GM19043 (cell line): ENCODE results near the gene CLDN16.

Source experiments
- ATAC-seq: cut with Tn5 transposase; IDR thresholded peaks from one replicate; pipeline ENCODE4 v1.9.1; 2021; ENCODE audit warnings: low read depth; ENCODE audit not compliant: unreplicated experiment

The CLDN16 gene

DNA sequence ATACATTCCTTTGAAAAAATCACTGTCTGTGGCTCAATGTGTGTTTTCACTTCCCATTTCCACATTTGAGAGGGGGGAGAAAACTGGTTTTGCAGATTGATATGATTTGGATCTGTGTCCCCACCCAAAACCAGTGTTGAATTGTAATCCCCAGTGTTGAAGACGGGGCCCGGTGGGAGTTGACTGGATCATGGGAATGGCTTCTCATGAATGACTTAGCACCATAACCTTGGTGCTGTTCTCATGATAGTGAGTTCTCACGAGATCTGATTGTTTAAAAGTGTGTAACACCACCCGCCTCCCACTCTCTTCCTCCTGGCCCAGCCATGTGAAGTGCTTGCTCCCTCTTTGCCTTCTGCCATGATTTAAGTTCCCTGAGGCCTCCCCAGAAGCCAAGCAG lies 45.7 kb downstream of the CLDN16 start:
- no peak for ATAC-seq

DNA sequence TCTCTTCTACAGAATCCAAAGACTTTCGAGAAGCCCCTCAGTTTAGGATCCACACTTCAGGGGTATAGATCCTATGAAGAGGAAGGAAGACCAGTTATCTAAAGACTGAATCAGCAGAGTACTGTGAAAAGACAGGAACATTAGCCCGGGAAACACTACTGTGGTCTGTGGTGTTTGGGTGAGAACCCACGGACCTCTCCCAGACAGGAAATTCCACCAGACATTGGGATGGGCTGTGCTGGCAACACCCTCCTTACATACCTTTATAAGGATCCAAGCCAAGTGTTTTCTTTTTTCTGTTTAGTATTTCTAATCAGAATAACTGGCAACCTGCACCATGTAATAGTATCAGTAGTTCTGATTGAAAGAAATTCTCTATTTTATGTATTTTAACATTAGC lies 47.7 kb downstream of the CLDN16 start:
- ATAC-seq: no peak

GRCh38 chr3:190436331-190436730 lies 48.4 kb downstream of the CLDN16 start:
- no peak for ATAC-seq

GRCh38 chr3:190442240-190442639 lies 54.3 kb downstream of the CLDN16 start:
- no peak for ATAC-seq

DNA sequence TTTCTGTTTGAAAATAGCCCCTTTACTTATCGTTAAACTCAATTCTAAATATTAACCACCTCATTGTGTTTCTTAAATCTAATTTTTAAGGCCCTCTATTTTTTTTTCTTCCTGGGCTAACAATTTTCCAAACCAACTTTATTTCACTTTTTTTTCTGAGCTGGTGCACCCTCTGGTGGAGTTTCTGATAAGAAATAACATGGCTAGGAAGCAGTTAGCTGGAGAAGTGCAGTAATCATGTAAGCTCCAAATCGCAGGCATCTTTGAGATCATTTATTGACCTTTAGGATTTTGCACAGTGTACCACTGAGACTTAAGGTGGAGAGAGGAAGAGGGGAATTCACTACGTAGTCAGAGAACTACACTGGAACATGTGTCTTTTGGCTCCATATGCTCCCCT lies 55.3 kb downstream of the CLDN16 start:
- ATAC-seq: no peak

DNA sequence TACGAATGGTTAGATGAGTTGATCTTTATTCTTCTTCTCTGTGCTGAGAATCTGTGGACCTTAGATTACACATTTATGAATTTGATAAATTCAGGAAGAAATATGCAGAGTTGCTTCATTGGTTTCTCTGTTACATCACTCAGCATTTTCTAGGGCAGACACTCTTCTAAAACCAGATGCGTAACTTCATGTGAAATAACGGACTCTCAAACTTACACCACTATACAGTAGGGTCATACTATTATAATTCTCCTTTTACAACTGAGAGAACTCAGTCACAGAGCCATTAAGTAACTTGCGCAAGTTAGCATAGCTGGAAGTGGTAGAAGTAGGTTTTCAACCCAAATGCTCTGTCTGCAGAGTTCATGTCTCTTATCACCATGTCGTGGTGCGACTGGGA lies 56.0 kb downstream of the CLDN16 start:
- ATAC-seq: no peak

GRCh38 chr3:190444576-190445145 lies 56.7 kb downstream of the CLDN16 start:
- ATAC-seq: no peak

DNA sequence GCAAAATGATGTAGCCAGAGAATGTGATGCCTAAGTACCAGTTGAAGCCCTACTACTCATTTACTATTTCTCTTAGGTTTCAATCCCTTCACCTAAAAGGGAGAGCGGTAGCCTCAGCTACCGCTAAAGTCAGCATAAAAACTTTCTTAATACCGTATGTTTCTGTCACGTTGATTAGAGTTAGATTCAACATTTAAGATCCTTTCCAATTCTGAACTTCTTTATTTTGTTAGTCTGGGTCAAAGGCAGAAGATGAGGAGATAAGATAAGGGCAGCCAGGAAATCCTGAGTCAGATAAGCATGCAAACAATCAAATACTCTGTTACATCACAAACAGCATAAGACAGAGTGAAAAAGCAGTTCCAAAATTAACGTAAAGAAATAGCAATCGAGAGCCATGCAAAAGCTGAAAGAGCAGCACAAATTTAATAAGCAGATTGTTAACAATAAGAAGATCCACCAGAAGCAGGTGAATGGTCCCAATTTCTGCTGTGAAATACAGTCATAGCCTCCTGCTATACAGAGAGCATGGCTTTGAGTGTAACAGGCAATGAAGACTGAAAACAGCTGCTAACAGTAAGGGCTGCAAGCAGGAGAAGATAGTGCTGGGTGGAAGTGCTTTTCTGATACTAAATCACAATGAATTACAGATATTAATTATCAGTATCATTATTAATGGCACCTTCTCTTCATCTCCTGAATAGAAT lies 58.8 kb downstream of the CLDN16 start:
- ATAC-seq: no peak

DNA sequence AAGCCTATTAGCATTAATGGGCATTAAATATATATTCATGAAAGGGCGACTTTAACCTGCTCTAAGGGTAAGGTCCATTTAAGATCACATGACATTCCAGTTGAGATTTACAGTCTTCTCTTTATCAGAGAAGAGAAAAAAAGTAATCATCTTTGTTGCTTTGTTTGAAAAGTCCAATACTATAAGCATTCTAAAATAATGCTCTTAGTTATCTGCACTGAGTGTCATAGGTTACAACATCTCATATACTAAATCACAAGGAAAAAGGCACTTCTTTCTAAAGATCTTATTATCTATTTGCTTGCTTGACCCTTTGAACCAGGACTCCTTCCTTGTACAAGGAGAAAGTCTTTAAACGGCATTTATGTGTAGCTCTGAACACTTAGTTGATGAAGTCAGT lies 60.3 kb downstream of the CLDN16 start:
- ATAC-seq: no peak

DNA sequence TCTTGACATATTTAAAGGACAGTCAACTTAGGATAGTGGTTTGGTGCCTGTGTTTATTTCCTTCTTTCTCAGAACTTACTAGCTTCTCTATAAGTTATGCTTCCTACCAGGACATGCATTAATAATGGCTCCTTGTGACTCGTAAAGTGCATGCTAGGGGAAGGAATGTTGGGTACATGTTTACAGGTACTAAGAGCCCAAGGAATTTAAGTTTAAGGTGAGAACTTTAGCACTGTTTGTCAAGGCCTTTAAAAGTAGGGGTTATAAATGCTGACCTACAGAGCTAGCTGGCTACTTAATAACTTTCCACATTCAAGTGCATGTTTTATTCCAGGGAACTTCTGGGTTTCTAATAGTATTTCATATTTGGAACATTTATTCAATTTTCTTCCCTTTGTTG lies 61.8 kb downstream of the CLDN16 start, which contains the start of gene TMEM207:
Gene TMEM207 (minus strand): TSS at position 101 of the 400 bp plus-strand sequence. CDS start 92 bp downstream, at position 9.
- no peak for ATAC-seq

GRCh38 chr3:190455828-190456227 lies 67.9 kb downstream of the CLDN16 start:
- ATAC-seq: no peak

GRCh38 chr3:190456770-190457169 lies 68.8 kb downstream of the CLDN16 start:
- ATAC-seq: no peak

DNA sequence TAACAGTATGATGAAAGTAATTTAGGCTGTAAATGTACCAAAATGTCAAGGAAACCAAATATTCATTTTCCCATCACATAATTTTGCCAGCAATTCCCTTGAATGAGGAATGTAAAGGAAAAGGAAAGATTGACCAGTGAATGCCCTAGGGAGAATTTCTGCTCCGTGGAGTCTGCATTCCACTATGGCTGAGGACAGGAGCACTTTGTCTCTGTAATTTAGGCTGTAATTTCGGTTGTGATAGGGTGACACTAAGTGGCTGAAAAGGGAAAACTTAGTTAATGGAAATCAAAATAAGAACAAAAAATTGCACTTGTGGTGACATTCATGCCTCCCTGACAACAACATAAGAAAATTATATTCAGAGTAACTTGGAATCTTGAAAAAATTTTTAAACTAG lies 70.1 kb downstream of the CLDN16 start:
- ATAC-seq: no peak
